Smooth muscle cell (in vitro differentiated cells): ENCODE results near the gene ALDH1A2. TPM values are rescaled to one million over a fixed set of nuclear protein-coding genes. Genes with fewer than 3 reads are reported as not detected.

Experiments
- DNase-seq: peaks from one replicate; lab custom pipeline; 2025; ENCODE audit not compliant: unreplicated experiment; lab: John Stamatoyannopoulos, UW
- H2AFZ ChIP-seq: fragments of 200-600 bp; sonication (generic); 2 replicates; pipeline ENCODE4 v1.6.0; 2016; ENCODE audit warnings: antibody characterized with exemption, low read depth, mild to moderate bottlenecking
- H3F3A ChIP-seq: fragments of 200-600 bp; sonication (generic); 2 replicates; pipeline ENCODE4 v1.6.0; 2017; ENCODE audit warnings: antibody characterized with exemption, low read depth
- H3K27ac ChIP-seq: fragments of 200-600 bp; sonication (generic); 2 replicates; pipeline ENCODE4 v1.5.1; 2016; ENCODE audit warnings: low read depth, mild to moderate bottlenecking
- H3K27me3 ChIP-seq: fragments of 200-600 bp; sonication (generic); 2 replicates; pipeline ENCODE4 v1.6.1; 2016; ENCODE audit warnings: low read depth, mild to moderate bottlenecking
- H3K36me3 ChIP-seq: fragments of 200-600 bp; sonication (generic); 2 replicates; pipeline ENCODE4 v1.5.1; 2016; ENCODE audit warnings: low read depth
- H3K4me1 ChIP-seq: fragments of 200-600 bp; sonication (generic); 2 replicates; pipeline ENCODE4 v1.5.1; 2016; ENCODE audit warnings: low read depth
- H3K4me2 ChIP-seq: fragments of 200-600 bp; sonication (generic); 2 replicates; pipeline ENCODE4 v1.6.0; 2016; ENCODE audit warnings: mild to moderate bottlenecking
- H3K4me3 ChIP-seq: fragments of 200-600 bp; sonication (generic); 2 replicates; pipeline ENCODE4 v1.5.1; 2016; ENCODE audit warnings: mild to moderate bottlenecking
- H3K79me2 ChIP-seq: fragments of 200-600 bp; sonication (generic); 2 replicates; pipeline ENCODE4 v1.6.0; 2016; ENCODE audit warnings: low read depth, mild to moderate bottlenecking
- H3K9ac ChIP-seq: fragments of 200-600 bp; sonication (generic); 2 replicates; pipeline ENCODE4 v1.6.0; 2016; ENCODE audit warnings: low read depth
- H3K9me3 ChIP-seq: fragments of 200-600 bp; sonication (generic); replicated peaks from 2 replicates; pipeline ENCODE4 v1.5.1; 2016; ENCODE audit warnings: low read depth
- H4K20me1 ChIP-seq: fragments of 200-600 bp; sonication (generic); 2 replicates; pipeline ENCODE4 v1.6.0; 2016; ENCODE audit warnings: low read depth
- CTCF ChIP-seq: fragments of 200-600 bp; sonication (generic); IDR thresholded peaks from 2 replicates; pipeline ENCODE4 v1.5.1; 2017; ENCODE audit warnings: borderline replicate concordance, mild to moderate bottlenecking, antibody characterized with exemption; ENCODE audit not compliant: insufficient read depth, poor library complexity, severe bottlenecking
- WGBS: methylation state at CpG from one replicate; pipeline ENCODE4 v1.1.7; 2016; ENCODE audit warnings: low lambda C conversion rate; 5-methylcytosine and 5-hydroxymethylcytosine counted together
- polyA plus RNA-seq: library from polyadenylated mRNA; unstranded; fragments of >200 nt; fragmentation: Nextera tagmentation; extraction: Ambion mirVana; gene quantifications from 2 replicates; pipeline ENCODE4 v1.2.1, GENCODE V29; 2016
- total RNA-seq: library from RNA; depleted of rRNA; stranded (reverse); fragments of >200 nt; gene quantifications from 2 replicates; pipeline ENCODE4 v1.2.3, GENCODE V29; 2014

The ALDH1A2 gene
- total and polyA plus RNA-seq, 2 experiments from 2014 or later: 0.49 to 2.9 TPM

GRCh38 chr15:57947282-57947681, 118.2 kb downstream of the ALDH1A2 start:
- 77% methylated on average over 4 of the region's 4 CpGs for WGBS
- no peak overlapping the region for H3K4me2 ChIP-seq
- no peaks in the 10 kb centered on the region for H3K27me3 ChIP-seq
- H3K27ac ChIP-seq: no peak overlapping the region
- no peaks in the 10 kb centered on the region for H3K4me1 ChIP-seq
- DNase-seq: no peak
- no peaks in the 10 kb centered on the region for H3K79me2 ChIP-seq
- no peaks in the 10 kb centered on the region for H3K9me3 ChIP-seq
- H4K20me1 ChIP-seq: no peaks in the 10 kb centered on the region
- H3F3A ChIP-seq: no peaks in the 10 kb centered on the region
- no peak overlapping the region for H2AFZ ChIP-seq
- no peak overlapping the region for H3K4me3 ChIP-seq
- no peaks in the 10 kb centered on the region for H3K36me3 ChIP-seq
- no peak for TF ChIP-seq CTCF
- no peak overlapping the region for H3K9ac ChIP-seq

GRCh38 chr15:57946491-57947048, 118.9 kb downstream of the ALDH1A2 start:
- Histone ChIP-seq H2AFZ (no peak overlapping the region), H3K9me3 (no peaks in the 10 kb centered on the region), H3K36me3 (no peaks in the 10 kb centered on the region), H3K4me1 (no peaks in the 10 kb centered on the region), H4K20me1 (no peaks in the 10 kb centered on the region), H3K4me3 (no peak overlapping the region), H3F3A (no peaks in the 10 kb centered on the region), H3K9ac (no peak overlapping the region), H3K27ac (no peak overlapping the region), H3K79me2 (no peaks in the 10 kb centered on the region), H3K27me3 (no peaks in the 10 kb centered on the region), H3K4me2 (no peak overlapping the region)
- no peak for TF ChIP-seq CTCF
- WGBS: 88% methylated on average over 3 of the region's 3 CpGs
- no peak for DNase-seq

GRCh38 chr15:57945616-57946015, 119.9 kb downstream of the ALDH1A2 start:
- no peak for DNase-seq
- H3K79me2 ChIP-seq: no peaks in the 10 kb centered on the region
- no peaks in the 10 kb centered on the region for H3K27me3 ChIP-seq
- no peak overlapping the region for H3K4me3 ChIP-seq
- no peak overlapping the region for H2AFZ ChIP-seq
- no peak overlapping the region for H3K9ac ChIP-seq
- no peak for TF ChIP-seq CTCF
- WGBS: 91% methylated on average over 2 of the region's 2 CpGs
- H4K20me1 ChIP-seq: no peaks in the 10 kb centered on the region
- H3K4me2 ChIP-seq: no peak overlapping the region
- no peaks in the 10 kb centered on the region for H3K9me3 ChIP-seq
- no peak overlapping the region for H3K27ac ChIP-seq
- H3F3A ChIP-seq: no peaks in the 10 kb centered on the region
- no peaks in the 10 kb centered on the region for H3K36me3 ChIP-seq
- H3K4me1 ChIP-seq: no peaks in the 10 kb centered on the region

GRCh38 chr15:57943754-57944420, 121.6 kb downstream of the ALDH1A2 start:
- Histone ChIP-seq H3K36me3 (no peaks in the 10 kb centered on the region), H3K9me3 (no peaks in the 10 kb centered on the region), H3K27me3 (no peaks in the 10 kb centered on the region), H3K4me1 (no peaks in the 10 kb centered on the region), H2AFZ (no peak overlapping the region), H3K4me3 (no peak overlapping the region), H3F3A (no peaks in the 10 kb centered on the region), H3K27ac (no peak overlapping the region), H4K20me1 (no peaks in the 10 kb centered on the region), H3K79me2 (no peaks in the 10 kb centered on the region), H3K9ac (no peak overlapping the region), H3K4me2 (no peak overlapping the region)
- DNase-seq: no peak
- WGBS: 77% methylated on average over 3 of the region's 3 CpGs
- no peak for TF ChIP-seq CTCF
